ENCODE results near the gene P2RX6.

DNA sequence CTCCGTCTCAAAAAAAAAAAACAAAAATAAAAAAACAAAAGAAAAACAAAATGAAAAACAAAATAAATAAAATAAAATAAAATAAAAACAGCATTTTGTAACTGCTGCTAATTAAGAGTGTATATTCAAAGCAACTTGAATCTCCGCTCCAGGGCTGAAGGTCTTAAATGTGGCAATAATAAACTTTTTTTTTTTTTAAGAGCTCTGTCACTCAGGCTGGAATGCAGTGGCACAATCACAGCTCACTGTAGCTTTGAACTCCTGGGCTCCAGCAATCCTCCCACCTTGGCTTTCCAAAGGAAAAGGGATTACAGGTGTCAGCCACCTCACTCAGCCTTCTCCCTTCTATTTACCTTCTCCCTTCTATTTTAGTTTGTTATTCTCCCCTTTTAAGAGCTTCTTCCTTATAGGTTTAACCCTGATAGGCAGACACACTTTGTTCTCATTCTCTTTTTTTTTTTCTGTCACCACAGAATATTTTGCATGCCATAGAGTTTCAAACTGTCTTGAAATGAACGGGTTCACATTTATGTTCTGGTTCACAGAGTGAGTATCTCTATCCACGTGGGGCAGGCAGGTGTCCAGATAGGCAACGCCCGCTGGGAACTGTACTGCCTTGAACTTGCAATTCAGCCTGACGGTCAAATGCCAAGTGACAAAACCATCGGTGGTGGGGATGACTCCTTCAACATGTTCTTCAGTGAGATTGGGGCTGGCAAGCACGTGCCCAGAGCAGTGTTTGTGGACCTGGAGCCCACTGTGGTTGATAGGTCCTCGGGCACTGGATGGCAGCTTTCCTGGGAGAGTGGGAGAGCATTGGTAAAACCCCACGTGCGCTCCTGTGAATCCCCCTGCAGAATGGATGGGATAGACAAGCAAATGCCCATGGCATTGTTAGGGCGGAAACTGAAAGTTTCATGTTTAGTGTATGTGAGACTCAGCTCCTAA is 50.2 kb downstream of the P2RX6 start:
- TF ChIP-seq, protein P1, sequence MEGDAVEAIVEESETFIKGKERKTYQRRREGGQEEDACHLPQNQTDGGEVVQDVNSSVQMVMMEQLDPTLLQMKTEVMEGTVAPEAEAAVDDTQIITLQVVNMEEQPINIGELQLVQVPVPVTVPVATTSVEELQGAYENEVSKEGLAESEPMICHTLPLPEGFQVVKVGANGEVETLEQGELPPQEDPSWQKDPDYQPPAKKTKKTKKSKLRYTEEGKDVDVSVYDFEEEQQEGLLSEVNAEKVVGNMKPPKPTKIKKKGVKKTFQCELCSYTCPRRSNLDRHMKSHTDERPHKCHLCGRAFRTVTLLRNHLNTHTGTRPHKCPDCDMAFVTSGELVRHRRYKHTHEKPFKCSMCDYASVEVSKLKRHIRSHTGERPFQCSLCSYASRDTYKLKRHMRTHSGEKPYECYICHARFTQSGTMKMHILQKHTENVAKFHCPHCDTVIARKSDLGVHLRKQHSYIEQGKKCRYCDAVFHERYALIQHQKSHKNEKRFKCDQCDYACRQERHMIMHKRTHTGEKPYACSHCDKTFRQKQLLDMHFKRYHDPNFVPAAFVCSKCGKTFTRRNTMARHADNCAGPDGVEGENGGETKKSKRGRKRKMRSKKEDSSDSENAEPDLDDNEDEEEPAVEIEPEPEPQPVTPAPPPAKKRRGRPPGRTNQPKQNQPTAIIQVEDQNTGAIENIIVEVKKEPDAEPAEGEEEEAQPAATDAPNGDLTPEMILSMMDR (optimal IDR thresholded peaks at IDR 0.05 in 1 of 3, IDR thresholded peaks at IDR 0.05 in 1 of 3, conservative IDR thresholded peaks at IDR 0.05 in 1 of 3; ENCODE audit: extremely low read depth in 1 of 3, insufficient read depth in 2 of 3, low read length in 3 of 3), result no peak
- no peak for TF ChIP-seq EZH2 (IDR thresholded peaks at IDR 0.05; ENCODE audit: low read length)
